Motor neuron (in vitro differentiated cells): ENCODE data around the gene PACSIN1. TPM values are rescaled to one million over a fixed set of nuclear protein-coding genes. Genes with fewer than 3 reads are reported as not detected.

ENCODE experiments used
- ATAC-seq, 8 experiments: fragments of 200-7000 bp; cut with Tn5 transposase; replicated peaks in 6 of 8; 2 replicates each; pipeline ENCODE4 v1.8.0; 2021; ENCODE audit warnings: mild to moderate bottlenecking in 8 of 8, moderate library complexity in 8 of 8
- H3K27ac ChIP-seq, 2 donors: fragments of 250-450 bp; sonication (Bioruptor Pico); 2 replicates each; pipeline ENCODE4 v1.9.0; 2021; ENCODE audit warnings: antibody characterized with exemption in 2 of 2, mild to moderate bottlenecking in 2 of 2, moderate library complexity in 1 of 2
- H3K4me1 ChIP-seq, 2 donors: fragments of 250-450 bp; sonication (Bioruptor Pico); replicated peaks in 1 of 2; 2 replicates each; pipeline ENCODE4 v1.6.1; 2021; ENCODE audit warnings: antibody characterized with exemption in 2 of 2, mild to moderate bottlenecking in 2 of 2, moderate library complexity in 1 of 2
- H3K4me3 ChIP-seq, 5 donors: fragments of 250-450 bp; sonication (Bioruptor Pico); 2 replicates each; pipeline ENCODE4 v1.9.0; 2021; ENCODE audit warnings: antibody characterized with exemption in 5 of 5, mild to moderate bottlenecking in 5 of 5, moderate library complexity in 4 of 5
- WGBS, 10 experiments: fragments of 450-650 bp; shearing (Covaris generic); methylation state at CpG; one replicate each; pipeline ENCODE4 v1.0.0; 2022; 5-methylcytosine and 5-hydroxymethylcytosine counted together
- in situ Hi-C, 9 experiments: fragments of 400-800 bp; cut with MboI; loops; one replicate each; pipeline ENCODE4 v1.15.0; 2021; ENCODE audit warnings: low sequenced_read_pairs in 9 of 9, low pct_unique_long_range_greater_than_20kb in 2 of 9; ENCODE audit not compliant: unreplicated experiment in 9 of 9
- total RNA-seq, 8 experiments: library from RNA; unstranded; fragments of 300-600 nt; gene quantifications; 2 replicates each; pipeline versions ENCODE4 v1.2.3 to v1.2.4, GENCODE V29; 2022

The PACSIN1 gene
- total RNA-seq, 8 experiments from 2014 or later: 0.61 to 4.7 (median 1.3) TPM

GRCh38 chr6:34439442-34439841 is 26.4 kb upstream of the PACSIN1 start:
- 0 to 100% (median 72%) methylated on average over 1 of the region's 3 CpGs; no CpG with 5 or more reads in 4 of the 10 experiments for WGBS, 10 experiments
- ATAC-seq: no peak
- Histone ChIP-seq H3K4me3 (no peak overlapping the region), H3K4me1 (no peaks in the 10 kb centered on the region), H3K27ac (no peak overlapping the region)
- in situ Hi-C loops: no loop called here

- no peak for ATAC-seq
- Histone ChIP-seq H3K4me3 (no peak overlapping the region), H3K4me1 (no peaks in the 10 kb centered on the region), H3K27ac (no peak overlapping the region)
- WGBS, 10 experiments: 56 to 100% (median 74%) methylated on average over 1 to 5 of the region's 5 CpGs
- in situ Hi-C loops: no loop called here
Measured at GRCh38 chr6:34441526-34441925, 24.4 kb upstream of the PACSIN1 start.

- H3K4me1 ChIP-seq: peaks cover 6 to 7% of the 10 kb centered on the region in 2 donors
- in situ Hi-C loops: no loop called here
- H3K27ac ChIP-seq: no peak overlapping the region
- H3K4me3 ChIP-seq: no peak overlapping the region
- ATAC-seq: no peak
- WGBS, 10 experiments: 61 to 100% (median 83%) methylated on average over 1 to 2 of the region's 4 CpGs; no CpG with 5 or more reads in 3 of the 10 experiments
Measured at GRCh38 chr6:34445313-34445860, 20.5 kb upstream of the PACSIN1 start.

GRCh38 chr6:34447386-34447785 is 18.5 kb upstream of the PACSIN1 start:
- in situ Hi-C loops: no loop called here
- WGBS, 10 experiments: 20 to 100% (median 70%) methylated on average over 1 to 5 of the region's 7 CpGs; no CpG with 5 or more reads in 3 of the 10 experiments
- Histone ChIP-seq H3K27ac (peak overlapping the region in 1 of 2 donors; percentile 14), H3K4me3 (no peak overlapping the region), H3K4me1 (peaks cover 6 to 7% of the 10 kb centered on the region in 2 donors)
- ATAC-seq: peak in 5 of 8 experiments; percentile 25 to 66 (median 44)

GRCh38 chr6:34447910-34448309 is 18.0 kb upstream of the PACSIN1 start:
- in situ Hi-C loops: no loop called here
- peaks cover 6 to 7% of the 10 kb centered on the region in 2 donors for H3K4me1 ChIP-seq
- no peak overlapping the region for H3K4me3 ChIP-seq
- no peak overlapping the region for H3K27ac ChIP-seq
- peak in 7 of 8 experiments; percentile 32 to 77 (median 56) for ATAC-seq
- WGBS, 10 experiments: 21 to 89% (median 68%) methylated on average over 2 to 3 of the region's 5 CpGs; no CpG with 5 or more reads in 5 of the 10 experiments

- no peak for ATAC-seq
- WGBS, 10 experiments: 80 to 100% (median 100%) methylated on average over 1 of the region's 1 CpG; no CpG with 5 or more reads in 6 of the 10 experiments
- Histone ChIP-seq H3K4me3 (no peak overlapping the region), H3K4me1 (peaks cover 6 to 7% of the 10 kb centered on the region in 2 donors), H3K27ac (no peak overlapping the region)
- in situ Hi-C loops: loop anchor here in 1 of 9 experiments (25.0 kb wide), 1 partner anchor 136 kb away; no protein-coding TSS in a partner anchor
Measured at GRCh38 chr6:34451192-34451591, 14.7 kb upstream of the PACSIN1 start.

- H3K4me3 ChIP-seq: no peak overlapping the region
- peaks cover 0 to 2% of the 10 kb centered on the region in 2 donors for H3K4me1 ChIP-seq
- H3K27ac ChIP-seq: no peak overlapping the region
- peak in 1 of 8 experiments; percentile 9 for ATAC-seq
- no CpG with 5 or more reads among the region's 1 CpG for WGBS, 10 experiments
- in situ Hi-C loops: loop anchor here in 1 of 9 experiments (25.0 kb wide), 1 partner anchor 131 kb away; no protein-coding TSS in a partner anchor
Measured at GRCh38 chr6:34455831-34456230, 10.0 kb upstream of the PACSIN1 start.

GRCh38 chr6:34457382-34457741 is 8.5 kb upstream of the PACSIN1 start:
- ATAC-seq: peak in 7 of 8 experiments; percentile 31 to 72 (median 49)
- 0% methylated on average over 1 of the region's 2 CpGs; no CpG with 5 or more reads in 9 of the 10 experiments for WGBS, 10 experiments
- H3K27ac ChIP-seq: no peak overlapping the region
- H3K4me1 ChIP-seq: peaks cover 0 to 2% of the 10 kb centered on the region in 2 donors
- in situ Hi-C loops: loop anchor here in 1 of 9 experiments (25.0 kb wide), 1 partner anchor 130 kb away; no protein-coding TSS in a partner anchor
- no peak overlapping the region for H3K4me3 ChIP-seq

GRCh38 chr6:34457742-34458735 is 7.8 kb upstream of the PACSIN1 start:
- 33 to 93% (median 77%) methylated on average over 1 to 6 of the region's 14 CpGs; no CpG with 5 or more reads in 2 of the 10 experiments for WGBS, 10 experiments
- in situ Hi-C loops: loop anchor here in 1 of 9 experiments (25.0 kb wide), 1 partner anchor 129 kb away; no protein-coding TSS in a partner anchor
- ATAC-seq: peak in 6 of 8 experiments; percentile 14 to 83 (median 32)
- H3K4me3 ChIP-seq: no peak overlapping the region
- no peak overlapping the region for H3K27ac ChIP-seq
- peaks cover 5 to 8% of the 10 kb centered on the region in 2 donors for H3K4me1 ChIP-seq

- WGBS, 10 experiments: 0 to 60% (median 10%) methylated on average over 2 to 3 of the region's 6 CpGs; no CpG with 5 or more reads in 5 of the 10 experiments
- ATAC-seq: peak in 4 of 8 experiments; percentile 9 to 23 (median 14)
- H3K27ac ChIP-seq: no peak overlapping the region
- peaks cover 6 to 9% of the 10 kb centered on the region in 2 donors for H3K4me1 ChIP-seq
- in situ Hi-C loops: loop anchor here in 1 of 9 experiments (25.0 kb wide), 1 partner anchor 127 kb away; no protein-coding TSS in a partner anchor
- H3K4me3 ChIP-seq: no peak overlapping the region
Measured at GRCh38 chr6:34459899-34460593, 5.8 kb upstream of the PACSIN1 start.

GRCh38 chr6:34460796-34461507 is 4.9 kb upstream of the PACSIN1 start:
- in situ Hi-C loops: loop anchor here in 1 of 9 experiments (25.0 kb wide), 1 partner anchor 126 kb away; no protein-coding TSS in a partner anchor
- no peak for ATAC-seq
- 65 to 100% (median 86%) methylated on average over 2 to 4 of the region's 5 CpGs; no CpG with 5 or more reads in 4 of the 10 experiments for WGBS, 10 experiments
- H3K27ac ChIP-seq: no peak overlapping the region
- H3K4me3 ChIP-seq: no peak overlapping the region
- H3K4me1 ChIP-seq: peaks cover 11 to 13% of the 10 kb centered on the region in 2 donors

- Histone ChIP-seq H3K27ac (no peak overlapping the region), H3K4me3 (no peak overlapping the region), H3K4me1 (peaks cover 13 to 14% of the 10 kb centered on the region in 2 donors)
- ATAC-seq: no peak
- 60 to 92% (median 78%) methylated on average over 2 to 6 of the region's 6 CpGs; no CpG with 5 or more reads in 1 of the 10 experiments for WGBS, 10 experiments
- in situ Hi-C loops: loop anchor here in 1 of 9 experiments (25.0 kb wide), 1 partner anchor 125 kb away; no protein-coding TSS in a partner anchor
Measured at GRCh38 chr6:34462010-34462409, 3.9 kb upstream of the PACSIN1 start.
